Tibial nerve (tissue), 4 donors: ENCODE measurements around the gene SLC6A16.

ENCODE experiments used
- EP300 ChIP-seq, 2 donors: sonication (generic); formaldehyde crosslinking; IDR thresholded peaks; one replicate each; pipeline ENCODE4 v1.6.1; 2017; ENCODE audit warnings: antibody characterized with exemption in 2 of 2, mild to moderate bottlenecking in 1 of 2
- TF ChIP-seq, protein P1 (sequence below), 5 experiments: fragments of 200-600 bp in 3 of 5; fragments of 450-650 bp in 2 of 5; sonication (generic) in 3 of 5; IDR thresholded peaks; one replicate each; pipeline ENCODE4 v1.5.1; 2016 to 2019; ENCODE audit warnings: antibody characterized with exemption in 5 of 5, mild to moderate bottlenecking in 3 of 5, moderate library complexity in 2 of 5

GRCh38 chr19:49294401-49294800 is 30.6 kb downstream of the SLC6A16 start:
- no peak for TF ChIP-seq EP300 (IDR thresholded peaks at IDR 0.05)
- TF ChIP-seq, protein P1, sequence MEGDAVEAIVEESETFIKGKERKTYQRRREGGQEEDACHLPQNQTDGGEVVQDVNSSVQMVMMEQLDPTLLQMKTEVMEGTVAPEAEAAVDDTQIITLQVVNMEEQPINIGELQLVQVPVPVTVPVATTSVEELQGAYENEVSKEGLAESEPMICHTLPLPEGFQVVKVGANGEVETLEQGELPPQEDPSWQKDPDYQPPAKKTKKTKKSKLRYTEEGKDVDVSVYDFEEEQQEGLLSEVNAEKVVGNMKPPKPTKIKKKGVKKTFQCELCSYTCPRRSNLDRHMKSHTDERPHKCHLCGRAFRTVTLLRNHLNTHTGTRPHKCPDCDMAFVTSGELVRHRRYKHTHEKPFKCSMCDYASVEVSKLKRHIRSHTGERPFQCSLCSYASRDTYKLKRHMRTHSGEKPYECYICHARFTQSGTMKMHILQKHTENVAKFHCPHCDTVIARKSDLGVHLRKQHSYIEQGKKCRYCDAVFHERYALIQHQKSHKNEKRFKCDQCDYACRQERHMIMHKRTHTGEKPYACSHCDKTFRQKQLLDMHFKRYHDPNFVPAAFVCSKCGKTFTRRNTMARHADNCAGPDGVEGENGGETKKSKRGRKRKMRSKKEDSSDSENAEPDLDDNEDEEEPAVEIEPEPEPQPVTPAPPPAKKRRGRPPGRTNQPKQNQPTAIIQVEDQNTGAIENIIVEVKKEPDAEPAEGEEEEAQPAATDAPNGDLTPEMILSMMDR (IDR thresholded peaks at IDR 0.05), result no peak
